ENCODE measurements around the gene DCXR.

DNA sequence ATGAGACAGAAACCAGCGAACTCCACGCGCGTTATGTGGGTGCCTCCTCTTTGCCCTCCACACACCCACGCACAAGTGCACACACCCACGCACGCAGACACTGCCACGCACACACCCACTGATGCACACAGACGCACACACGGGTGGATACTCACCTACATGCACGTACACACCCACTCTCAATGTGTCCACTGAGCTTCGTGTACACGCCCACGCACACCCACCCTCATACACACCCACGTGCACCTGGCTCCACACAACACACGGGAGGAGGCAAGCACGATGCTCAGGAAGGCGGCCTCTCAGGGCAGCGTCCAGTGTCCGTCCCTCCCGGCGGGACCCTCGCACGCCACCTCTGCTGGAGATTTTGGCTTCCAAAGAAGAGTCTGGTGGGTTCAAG, 9.9 kb upstream of the DCXR start:
- TF ChIP-seq CTCF (IDR thresholded peaks at IDR 0.05) (no peak), EZH2 (IDR thresholded peaks at IDR 0.05) (no peak)

All from neural progenitor cell (in vitro differentiated cells).